ENCODE data around the gene RPA1. TPM values are rescaled to one million over a fixed set of nuclear protein-coding genes. Genes with fewer than 3 reads are reported as not detected.

RPA1 gene
- total and polyA plus RNA-seq, 2 of the 4 experiments (the other 2 are of a cell fraction), result 38.4 to 48.2 TPM

DNA sequence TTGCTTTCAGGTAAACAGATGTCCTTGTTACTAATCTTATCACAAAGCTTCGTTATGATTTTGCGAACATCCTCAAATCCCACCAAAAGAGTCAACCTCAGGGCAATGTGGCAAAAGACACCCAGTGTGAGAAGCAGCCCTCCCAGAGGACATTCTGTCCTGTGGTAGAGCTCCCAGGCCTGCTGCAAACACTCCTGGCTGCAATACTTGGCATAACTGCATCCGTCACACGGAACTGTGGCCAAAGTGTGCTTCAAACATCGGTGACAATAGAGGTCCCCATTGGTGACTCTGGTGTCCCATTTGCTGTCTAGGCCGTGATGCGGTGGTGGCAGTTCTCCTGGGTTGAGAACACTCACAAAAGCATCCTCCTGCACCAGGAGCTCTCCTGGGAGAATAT is 29.6 kb upstream of the RPA1 start:
- H2BK5ac ChIP-seq (ENCODE audit: low read depth, low read length, poor library complexity, severe bottlenecking), result no peak overlapping the region
- ATAC-seq (ENCODE audit: low read depth) (no peak), DNase-seq (no peak)
- no peak overlapping the region for H2AFZ ChIP-seq (replicated peaks; ENCODE audit: low read length, poor library complexity)
- no peak overlapping the region for H4K8ac ChIP-seq (ENCODE audit: low read depth in 2 of 2, low read length in 2 of 2)
- TF ChIP-seq MAFK (IDR thresholded peaks at IDR 0.05; ENCODE audit: low read depth, low read length), result no peak
- no peak overlapping the region for H4K91ac ChIP-seq (ENCODE audit: insufficient read depth, low read depth, low read length)
- H3K27me3 ChIP-seq (ENCODE audit: control insufficient read depth, insufficient read depth, low read length), result no peaks in the 10 kb centered on the region
- no peak overlapping the region for H3K4me3 ChIP-seq (ENCODE audit: insufficient read depth, low read depth, low read length)
- no peak overlapping the region for H2BK20ac ChIP-seq (ENCODE audit: low read depth, low read length)
- in situ Hi-C loops (cut with MboI; ENCODE audit: low sequenced_read_pairs) (no loop called here), dilution Hi-C loops (cut with HindIII; ENCODE audit: low sequenced_read_pairs, unreplicated experiment) (no loop called here), intact Hi-C loops (cut with micrococcal nuclease) (no loop called here)
- H2AK5ac ChIP-seq (ENCODE audit: low read depth, low read length), result no peak overlapping the region
- no peak overlapping the region for H2BK15ac ChIP-seq (ENCODE audit: low read depth, low read length)
- no peak overlapping the region for H3K9ac ChIP-seq (ENCODE audit: low read depth, low read length)
- WGBS, 2 experiments (ENCODE audit: extremely low coverage in 2 of 2, insufficient read length in 1 of 2), result 97% methylated on average over 5 of the region's 7 CpGs; no CpG with 5 or more reads in 1 of the 2 experiments
- H3K9me3 ChIP-seq (ENCODE audit: control insufficient read depth, insufficient read depth, low read length), result no peaks in the 10 kb centered on the region
- no peak overlapping the region for H3K18ac ChIP-seq (ENCODE audit: low read depth, low read length)
- H3K9me1 ChIP-seq (ENCODE audit: insufficient read depth, low read length), result peaks cover 3% of the 10 kb centered on the region; the same call in 1 of the 2 replicates
- 0 out of 2 replicates have a peak, but pooled peaks cover 1% of the 10 kb centered on the region for H3K4me1 ChIP-seq (ENCODE audit: control insufficient read depth, insufficient read depth, low read length)
- BruUV-seq (replicated peaks), result TSS peak; percentile 83
- no peak overlapping the region for H2BK120ac ChIP-seq (ENCODE audit: low read depth, low read length)
- CTCF ChIA-PET, result no interaction called here
- no peaks in the 10 kb centered on the region for H4K20me1 ChIP-seq (ENCODE audit: insufficient read depth, low read length)
- no peak overlapping the region for H3K23ac ChIP-seq (ENCODE audit: low read depth, low read length)
- H3K79me1 ChIP-seq (ENCODE audit: low read depth in 1 of 2, low read length in 2 of 2), result peaks cover 0 to 17% of the 10 kb centered on the region in 2 experiments; a peak in 3 of 4 replicates
- H3K56ac ChIP-seq (ENCODE audit: extremely low read depth, insufficient read depth, low read length), result no peak overlapping the region
- peaks cover 26% of the 10 kb centered on the region for H3K36me3 ChIP-seq (ENCODE audit: control insufficient read depth, insufficient read depth, low read length)
- no peak overlapping the region for H3K14ac ChIP-seq (replicated peaks; ENCODE audit: low read depth, low read length)
- no peak overlapping the region for H4K5ac ChIP-seq (ENCODE audit: low read depth, low read length)
- no peak overlapping the region for H2AK9ac ChIP-seq (replicated peaks; ENCODE audit: low read depth, low read length, poor library complexity)
- no peak overlapping the region for H3K4ac ChIP-seq (ENCODE audit: low read depth, low read length)
- H3K4me2 ChIP-seq (ENCODE audit: low read depth, low read length), result no peak overlapping the region
- no peak overlapping the region for H3K27ac ChIP-seq (ENCODE audit: insufficient read depth, low read length)
- POLR2A ChIA-PET (ENCODE audit: unreplicated experiment), result no interaction called here

All from IMR-90 (cell line).